ENCODE data around the gene HSD17B8.

The HSD17B8 gene

GRCh38 chr6:33204415-33205190 is at the start of gene HSD17B8:
TSS of gene HSD17B8 (plus strand) at chr6:33204655. CDS start at chr6:33204669, 14 bp downstream.
- H3K36me3 ChIP-seq (ENCODE audit: insufficient read depth, low read length): peaks cover 33% of the 10 kb centered on the region
- TF ChIP-seq CTCF (IDR thresholded peaks at IDR 0.05; ENCODE audit: borderline replicate concordance, extremely low read depth, low read length, poor library complexity, severe bottlenecking) (no peak), EZH2 (IDR thresholded peaks at IDR 0.05; ENCODE audit: borderline replicate concordance, low read depth, low read length, severe bottlenecking) (no peak)
- peak within 1 kb of the TSS; percentile 64 for H2AFZ ChIP-seq (ENCODE audit: low read depth, low read length)
- DNase-seq (peak; percentile 90), ATAC-seq (ENCODE audit: insufficient read depth, low read depth) (peak; percentile 67)
- H3K27me3 ChIP-seq (ENCODE audit: insufficient read depth, low read length, poor library complexity): no peaks in the 10 kb centered on the region
- no peaks in the 10 kb centered on the region for H3K9me3 ChIP-seq (ENCODE audit: insufficient read depth, low read length, severe bottlenecking)
- H4K20me1 ChIP-seq (ENCODE audit: insufficient read depth, low read length): peaks cover 7% of the 10 kb centered on the region
- peaks cover 46% of the 10 kb centered on the region for H3K79me2 ChIP-seq (ENCODE audit: insufficient read depth, low read length)
- peak within 1 kb of the TSS; percentile 61 for H3K9ac ChIP-seq (ENCODE audit: low read depth, low read length)
- peak within 1 kb of the TSS; percentile 66 for H3K4me2 ChIP-seq (ENCODE audit: insufficient read depth, low read length)
- peak within 1 kb of the TSS; percentile 16 to 60; a peak in 3 of 4 replicates for H3K4me3 ChIP-seq (ENCODE audit: low read depth in 1 of 2, low read length in 2 of 2)
- H3K27ac ChIP-seq (ENCODE audit: low read length): peak within 1 kb of the TSS; percentile 59
- peaks cover 62% of the 10 kb centered on the region for H3K4me1 ChIP-seq (ENCODE audit: insufficient read depth, low read length)

- Histone ChIP-seq H3K4me1 (ENCODE audit: insufficient read depth, low read length) (peaks cover 5% of the 10 kb centered on the region), H3K79me2 (ENCODE audit: insufficient read depth, low read length) (no peaks in the 10 kb centered on the region), H3K4me3 (ENCODE audit: low read depth in 1 of 2, low read length in 2 of 2) (no peak overlapping the region), H3K27ac (ENCODE audit: low read length) (no peak overlapping the region), H3K9me3 (ENCODE audit: insufficient read depth, low read length, severe bottlenecking) (peaks cover under 1% of the 10 kb centered on the region), H3K9ac (ENCODE audit: low read depth, low read length) (no peak overlapping the region), H3K36me3 (ENCODE audit: insufficient read depth, low read length) (no peaks in the 10 kb centered on the region), H3K4me2 (ENCODE audit: insufficient read depth, low read length) (no peak overlapping the region), H3K27me3 (ENCODE audit: insufficient read depth, low read length, poor library complexity) (peaks cover 16% of the 10 kb centered on the region), H4K20me1 (ENCODE audit: insufficient read depth, low read length) (no peaks in the 10 kb centered on the region), H2AFZ (ENCODE audit: low read depth, low read length) (no peak overlapping the region)
- no peak for TF ChIP-seq CTCF (IDR thresholded peaks at IDR 0.05; ENCODE audit: borderline replicate concordance, extremely low read depth, low read length, poor library complexity, severe bottlenecking)
- TF ChIP-seq EZH2 (IDR thresholded peaks at IDR 0.05; ENCODE audit: borderline replicate concordance, low read depth, low read length, severe bottlenecking): no peak
- ATAC-seq (ENCODE audit: insufficient read depth, low read depth): no peak
- no peak for DNase-seq
Observed at GRCh38 chr6:33156561-33156960, 47.9 kb upstream of the HSD17B8 start.

- TF ChIP-seq EZH2 (IDR thresholded peaks at IDR 0.05; ENCODE audit: borderline replicate concordance, low read depth, low read length, severe bottlenecking) (no peak), CTCF (IDR thresholded peaks at IDR 0.05; ENCODE audit: borderline replicate concordance, extremely low read depth, low read length, poor library complexity, severe bottlenecking) (no peak)
- Histone ChIP-seq H3K4me2 (ENCODE audit: insufficient read depth, low read length) (no peak overlapping the region), H2AFZ (ENCODE audit: low read depth, low read length) (no peak overlapping the region), H3K9ac (ENCODE audit: low read depth, low read length) (no peak overlapping the region), H3K79me2 (ENCODE audit: insufficient read depth, low read length) (no peaks in the 10 kb centered on the region), H3K36me3 (ENCODE audit: insufficient read depth, low read length) (no peaks in the 10 kb centered on the region), H3K27me3 (ENCODE audit: insufficient read depth, low read length, poor library complexity) (peaks cover 16% of the 10 kb centered on the region), H3K4me1 (ENCODE audit: insufficient read depth, low read length) (peaks cover 9% of the 10 kb centered on the region), H3K4me3 (ENCODE audit: low read depth in 1 of 2, low read length in 2 of 2) (no peak overlapping the region), H3K9me3 (ENCODE audit: insufficient read depth, low read length, severe bottlenecking) (no peaks in the 10 kb centered on the region), H3K27ac (ENCODE audit: low read length) (no peak overlapping the region), H4K20me1 (ENCODE audit: insufficient read depth, low read length) (no peaks in the 10 kb centered on the region)
- DNase-seq (no peak), ATAC-seq (ENCODE audit: insufficient read depth, low read depth) (no peak)
Observed at GRCh38 chr6:33156964-33157363, 47.5 kb upstream of the HSD17B8 start.

Measured in DND-41 (cell line).